ENCODE data around the gene PTGS1.
"Not testable (repeated sequence)": the region's sequence is repeated elsewhere in the genome, so short reads cannot be mapped to it uniquely, and the experiment has no call there.

The PTGS1 gene

DNA sequence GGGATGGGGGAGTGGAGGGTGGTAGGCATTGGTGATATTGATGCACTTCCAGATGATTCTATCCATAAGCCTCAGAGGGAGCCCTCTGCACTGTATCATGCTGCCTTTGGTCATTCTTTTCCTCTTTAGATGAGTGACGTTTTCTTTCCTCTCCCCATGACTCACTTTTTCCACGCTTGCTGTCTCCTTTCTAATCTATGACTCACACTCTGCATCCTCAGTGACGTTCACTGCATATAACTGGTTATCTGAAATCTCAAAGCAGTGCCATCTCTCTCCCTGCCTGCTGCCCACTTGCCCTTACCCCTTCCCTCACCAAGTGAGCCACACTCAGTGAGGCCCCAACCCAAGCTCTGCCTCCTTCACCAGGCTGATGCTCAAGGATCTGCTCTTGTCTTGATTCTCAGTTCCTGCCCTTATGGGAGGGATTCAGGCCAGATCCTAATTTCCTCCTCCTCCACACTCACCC lies 31.6 kb downstream of the PTGS1 start:
- no peak for DNase-seq

GRCh38 chr9:122402874-122403273 lies 32.0 kb downstream of the PTGS1 start:
- no peak for DNase-seq

- no peak for DNase-seq
Observed at GRCh38 chr9:122403381-122404000, 32.7 kb downstream of the PTGS1 start.

- DNase-seq: not testable (repeated sequence)
Observed at GRCh38 chr9:122405304-122406069, 34.7 kb downstream of the PTGS1 start.

DNA sequence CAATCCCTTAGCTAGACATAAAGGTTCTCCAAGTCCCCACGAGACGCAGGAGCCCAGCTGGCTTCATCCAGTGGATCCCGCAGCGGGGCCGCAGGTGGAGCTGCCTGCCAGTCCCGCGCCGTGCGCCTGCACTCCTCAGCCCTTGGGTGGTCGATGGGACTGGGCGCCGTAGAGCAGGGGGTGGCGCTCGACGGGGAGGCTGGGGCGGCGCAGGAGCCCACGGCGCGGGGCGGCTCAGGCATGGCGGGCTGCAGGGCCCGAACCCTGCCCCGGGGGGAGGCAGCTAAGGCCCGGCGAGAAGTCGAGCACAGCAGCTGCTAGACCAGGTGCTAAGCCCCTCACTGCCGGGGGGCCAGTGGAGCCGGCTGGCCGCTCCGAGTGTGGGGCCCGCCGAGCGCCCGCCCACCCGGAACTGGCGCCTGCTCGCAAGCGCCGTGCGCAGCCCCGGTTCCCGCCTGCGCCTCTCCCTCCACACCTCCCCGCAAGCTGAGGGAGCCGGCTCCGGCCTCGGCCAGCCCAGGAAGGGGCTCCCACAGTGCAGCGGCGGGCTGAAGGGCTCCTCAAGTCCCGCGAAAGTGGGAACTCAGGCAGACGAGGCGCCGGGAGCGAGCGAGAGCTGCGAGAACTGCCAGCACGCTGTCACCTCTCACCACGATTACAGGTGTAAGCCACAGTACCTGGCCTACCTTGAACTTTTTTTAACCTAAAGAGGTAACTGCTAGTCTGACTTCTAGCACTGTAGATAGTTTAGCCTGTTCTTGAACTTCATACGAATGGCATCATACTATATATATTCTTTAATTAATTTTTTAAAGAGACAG lies 35.5 kb downstream of the PTGS1 start:
- DNase-seq: no peak

DNA sequence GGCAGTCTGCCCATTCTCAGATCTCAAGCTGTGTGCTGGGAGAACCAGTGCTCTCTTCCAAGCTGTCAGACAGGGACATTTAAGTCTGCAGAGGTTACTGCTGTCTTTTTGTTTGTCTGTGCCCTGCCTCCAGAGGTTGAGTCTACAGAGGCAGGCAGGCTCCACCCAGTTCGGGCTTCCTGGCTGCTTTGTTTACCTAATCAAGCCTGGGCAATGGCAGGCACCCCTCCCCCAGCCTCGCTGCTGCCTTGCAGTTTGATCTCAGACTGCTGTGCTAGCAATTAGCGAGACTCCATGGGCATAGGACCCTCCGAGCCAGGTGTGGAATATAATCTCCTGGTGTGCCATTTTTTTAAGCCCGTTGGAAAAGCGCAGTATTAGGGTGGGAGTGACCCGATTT lies 43.3 kb downstream of the PTGS1 start:
- not testable (repeated sequence) for DNase-seq

DNA sequence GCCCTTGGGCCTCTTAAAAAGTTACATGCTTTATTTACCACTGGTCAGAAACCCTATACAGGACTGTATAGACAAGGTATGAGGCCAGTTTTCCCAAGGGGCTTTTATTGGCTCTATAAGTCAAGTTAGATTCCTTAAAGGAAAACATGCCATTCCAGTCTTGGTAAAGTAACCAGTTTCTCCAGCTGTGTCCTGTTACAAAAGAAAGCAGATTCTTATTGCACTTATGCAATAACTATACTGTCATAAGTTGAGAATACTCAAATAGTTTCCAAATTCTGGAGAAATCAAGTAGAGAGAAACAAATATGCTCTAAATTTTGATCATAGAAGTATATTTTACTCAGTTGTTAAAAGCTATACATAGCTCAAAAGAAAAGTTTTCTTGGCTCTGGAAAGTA lies 47.2 kb downstream of the PTGS1 start:
- DNase-seq: no peak

DNA sequence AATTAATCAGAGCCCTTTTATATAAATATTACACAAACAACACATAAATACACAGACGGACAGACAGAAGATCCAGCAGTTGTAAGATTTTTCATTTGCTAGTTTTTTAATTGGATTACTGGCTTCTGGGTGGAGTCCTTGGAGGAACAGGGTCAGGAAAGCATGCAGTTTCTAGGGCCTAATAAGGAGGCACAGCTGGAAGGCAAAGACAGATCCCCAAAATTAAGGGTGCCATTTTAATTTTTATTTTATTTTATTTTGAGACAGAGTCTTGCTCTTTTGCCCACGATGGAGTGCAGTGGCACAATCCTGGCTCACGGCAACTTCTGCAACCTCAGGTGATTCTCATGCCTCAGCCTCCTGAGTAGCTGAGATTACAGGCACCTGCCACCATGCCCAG lies 49.5 kb downstream of the PTGS1 start:
- DNase-seq: no peak

DNA sequence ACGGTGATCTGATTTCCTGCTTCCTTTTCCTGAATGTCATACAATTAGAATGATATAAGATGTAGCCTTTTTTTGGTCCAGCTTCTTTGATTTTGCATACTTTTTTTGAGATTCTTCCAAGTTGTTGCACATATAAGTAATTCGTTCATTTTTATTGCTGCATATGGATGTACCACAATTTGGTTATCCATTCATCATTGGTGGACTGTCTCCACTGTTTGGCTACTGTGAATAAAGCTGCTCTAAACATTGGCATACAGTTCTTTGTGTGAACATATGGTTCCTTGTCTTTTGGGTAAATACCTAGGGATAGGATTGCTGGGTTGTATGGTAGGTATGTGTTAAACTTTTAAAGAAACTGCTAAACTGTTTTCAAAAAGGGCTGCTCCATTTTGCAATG lies 54.3 kb downstream of the PTGS1 start:
- no peak for DNase-seq

- no peak for DNase-seq
Observed at GRCh38 chr9:122426723-122427122, 55.9 kb downstream of the PTGS1 start.

DNA sequence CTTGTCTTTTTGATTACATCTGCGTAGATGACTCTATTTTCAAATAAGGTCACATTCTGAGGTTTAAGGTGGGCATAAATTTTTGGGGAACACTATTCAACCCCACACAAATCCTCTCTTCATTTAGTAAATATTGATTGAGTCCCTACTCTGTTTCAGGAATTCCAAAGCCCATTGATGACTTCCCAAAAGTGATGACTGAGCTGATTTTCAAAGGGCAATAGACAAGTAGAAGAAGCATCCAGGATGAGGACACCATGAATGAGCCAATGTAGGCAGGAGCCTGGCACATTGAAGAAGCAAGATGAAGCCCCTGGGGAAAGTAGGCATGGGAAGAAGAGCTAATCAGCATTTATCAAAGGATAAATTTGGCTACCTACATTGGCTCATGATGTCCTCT lies 71.7 kb downstream of the PTGS1 start:
- no peak for DNase-seq

GRCh38 chr9:122444041-122444733 lies 73.4 kb downstream of the PTGS1 start:
- no peak for DNase-seq
